ENCODE results near the gene ALDH4A1. TPM values are rescaled to one million over a fixed set of nuclear protein-coding genes. Genes with fewer than 3 reads are reported as not detected.

The ALDH4A1 gene
- total and polyA plus RNA-seq, 2 experiments from 2014 or later = 11.3 to 33.8 TPM

DNA sequence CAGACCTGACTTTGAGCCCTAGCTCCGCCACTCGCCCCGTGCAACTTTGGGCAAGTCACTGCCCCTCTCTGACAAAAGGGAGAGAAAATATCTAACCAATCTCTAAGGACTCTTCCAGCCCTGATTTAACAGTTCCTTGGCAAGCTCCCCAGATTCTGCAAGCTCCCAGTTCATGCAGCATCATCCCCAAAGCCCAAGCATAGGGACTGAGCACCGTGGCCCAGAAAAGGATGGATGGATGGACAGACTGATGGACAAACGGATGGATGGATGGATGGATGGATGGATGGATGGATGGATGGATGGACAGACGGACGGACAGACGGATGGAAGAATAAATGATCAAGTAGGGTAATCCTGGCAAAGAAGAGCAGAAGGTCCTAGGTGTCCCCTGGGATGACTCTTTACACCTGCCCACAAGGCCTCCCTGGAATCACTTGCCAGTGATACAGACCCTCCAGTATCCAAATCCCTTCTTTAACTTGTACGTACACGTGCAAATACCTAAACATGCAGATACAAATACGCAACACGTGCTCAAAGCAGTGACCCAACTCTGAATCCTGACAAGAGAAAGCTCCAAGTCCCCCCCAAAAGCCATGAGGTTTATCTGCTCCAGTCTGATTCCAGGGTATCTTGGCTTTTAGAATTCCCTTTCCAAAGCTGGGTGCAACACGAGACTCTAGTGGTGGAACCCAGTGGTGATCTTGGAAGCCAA, 38.1 kb upstream of the ALDH4A1 start:
- no peaks in the 10 kb centered on the region; the same call in 2 of the 3 replicates for H3K36me3 Mint-ChIP-seq (ENCODE audit: low read depth)
- ATAC-seq = no peak

More for the DNA sequence above, 38.1 kb upstream of the ALDH4A1 start:
- Histone ChIP-seq H2AFZ (no peak overlapping the region), H3K4me3 (no peak overlapping the region), H3K4me1 (ENCODE audit: insufficient read depth) (peaks cover 7% of the 10 kb centered on the region; the same call in 1 of the 2 replicates), H3K36me3 (ENCODE audit: insufficient read depth) (no peaks in the 10 kb centered on the region), H3K27ac (ENCODE audit: low read depth) (no peak overlapping the region), H3K4me2 (no peak overlapping the region), H4K20me1 (replicated peaks; ENCODE audit: insufficient read depth) (no peaks in the 10 kb centered on the region; the same call in none of the 2 replicates), H3F3A (replicated peaks; ENCODE audit: low read depth) (no peaks in the 10 kb centered on the region), H3K79me2 (replicated peaks; ENCODE audit: insufficient read depth) (no peaks in the 10 kb centered on the region), H3K27me3 (ENCODE audit: insufficient read depth) (no peaks in the 10 kb centered on the region), H3K9me2 (ENCODE audit: insufficient read depth) (no peaks in the 10 kb centered on the region)
- Mint-ChIP-seq H3K4me1 (peaks cover 44% of the 10 kb centered on the region), H3K9me3 (peaks cover 3% of the 10 kb centered on the region; the same call in 1 of the 3 replicates), H3K27me3 (ENCODE audit: insufficient read depth, low read depth, poor library complexity) (peaks cover 5% of the 10 kb centered on the region), H3K4me3 (no peak overlapping the region), H3K27ac (no peak overlapping the region; the same call in 1 of the 2 replicates)
- TF ChIP-seq, protein P1, sequence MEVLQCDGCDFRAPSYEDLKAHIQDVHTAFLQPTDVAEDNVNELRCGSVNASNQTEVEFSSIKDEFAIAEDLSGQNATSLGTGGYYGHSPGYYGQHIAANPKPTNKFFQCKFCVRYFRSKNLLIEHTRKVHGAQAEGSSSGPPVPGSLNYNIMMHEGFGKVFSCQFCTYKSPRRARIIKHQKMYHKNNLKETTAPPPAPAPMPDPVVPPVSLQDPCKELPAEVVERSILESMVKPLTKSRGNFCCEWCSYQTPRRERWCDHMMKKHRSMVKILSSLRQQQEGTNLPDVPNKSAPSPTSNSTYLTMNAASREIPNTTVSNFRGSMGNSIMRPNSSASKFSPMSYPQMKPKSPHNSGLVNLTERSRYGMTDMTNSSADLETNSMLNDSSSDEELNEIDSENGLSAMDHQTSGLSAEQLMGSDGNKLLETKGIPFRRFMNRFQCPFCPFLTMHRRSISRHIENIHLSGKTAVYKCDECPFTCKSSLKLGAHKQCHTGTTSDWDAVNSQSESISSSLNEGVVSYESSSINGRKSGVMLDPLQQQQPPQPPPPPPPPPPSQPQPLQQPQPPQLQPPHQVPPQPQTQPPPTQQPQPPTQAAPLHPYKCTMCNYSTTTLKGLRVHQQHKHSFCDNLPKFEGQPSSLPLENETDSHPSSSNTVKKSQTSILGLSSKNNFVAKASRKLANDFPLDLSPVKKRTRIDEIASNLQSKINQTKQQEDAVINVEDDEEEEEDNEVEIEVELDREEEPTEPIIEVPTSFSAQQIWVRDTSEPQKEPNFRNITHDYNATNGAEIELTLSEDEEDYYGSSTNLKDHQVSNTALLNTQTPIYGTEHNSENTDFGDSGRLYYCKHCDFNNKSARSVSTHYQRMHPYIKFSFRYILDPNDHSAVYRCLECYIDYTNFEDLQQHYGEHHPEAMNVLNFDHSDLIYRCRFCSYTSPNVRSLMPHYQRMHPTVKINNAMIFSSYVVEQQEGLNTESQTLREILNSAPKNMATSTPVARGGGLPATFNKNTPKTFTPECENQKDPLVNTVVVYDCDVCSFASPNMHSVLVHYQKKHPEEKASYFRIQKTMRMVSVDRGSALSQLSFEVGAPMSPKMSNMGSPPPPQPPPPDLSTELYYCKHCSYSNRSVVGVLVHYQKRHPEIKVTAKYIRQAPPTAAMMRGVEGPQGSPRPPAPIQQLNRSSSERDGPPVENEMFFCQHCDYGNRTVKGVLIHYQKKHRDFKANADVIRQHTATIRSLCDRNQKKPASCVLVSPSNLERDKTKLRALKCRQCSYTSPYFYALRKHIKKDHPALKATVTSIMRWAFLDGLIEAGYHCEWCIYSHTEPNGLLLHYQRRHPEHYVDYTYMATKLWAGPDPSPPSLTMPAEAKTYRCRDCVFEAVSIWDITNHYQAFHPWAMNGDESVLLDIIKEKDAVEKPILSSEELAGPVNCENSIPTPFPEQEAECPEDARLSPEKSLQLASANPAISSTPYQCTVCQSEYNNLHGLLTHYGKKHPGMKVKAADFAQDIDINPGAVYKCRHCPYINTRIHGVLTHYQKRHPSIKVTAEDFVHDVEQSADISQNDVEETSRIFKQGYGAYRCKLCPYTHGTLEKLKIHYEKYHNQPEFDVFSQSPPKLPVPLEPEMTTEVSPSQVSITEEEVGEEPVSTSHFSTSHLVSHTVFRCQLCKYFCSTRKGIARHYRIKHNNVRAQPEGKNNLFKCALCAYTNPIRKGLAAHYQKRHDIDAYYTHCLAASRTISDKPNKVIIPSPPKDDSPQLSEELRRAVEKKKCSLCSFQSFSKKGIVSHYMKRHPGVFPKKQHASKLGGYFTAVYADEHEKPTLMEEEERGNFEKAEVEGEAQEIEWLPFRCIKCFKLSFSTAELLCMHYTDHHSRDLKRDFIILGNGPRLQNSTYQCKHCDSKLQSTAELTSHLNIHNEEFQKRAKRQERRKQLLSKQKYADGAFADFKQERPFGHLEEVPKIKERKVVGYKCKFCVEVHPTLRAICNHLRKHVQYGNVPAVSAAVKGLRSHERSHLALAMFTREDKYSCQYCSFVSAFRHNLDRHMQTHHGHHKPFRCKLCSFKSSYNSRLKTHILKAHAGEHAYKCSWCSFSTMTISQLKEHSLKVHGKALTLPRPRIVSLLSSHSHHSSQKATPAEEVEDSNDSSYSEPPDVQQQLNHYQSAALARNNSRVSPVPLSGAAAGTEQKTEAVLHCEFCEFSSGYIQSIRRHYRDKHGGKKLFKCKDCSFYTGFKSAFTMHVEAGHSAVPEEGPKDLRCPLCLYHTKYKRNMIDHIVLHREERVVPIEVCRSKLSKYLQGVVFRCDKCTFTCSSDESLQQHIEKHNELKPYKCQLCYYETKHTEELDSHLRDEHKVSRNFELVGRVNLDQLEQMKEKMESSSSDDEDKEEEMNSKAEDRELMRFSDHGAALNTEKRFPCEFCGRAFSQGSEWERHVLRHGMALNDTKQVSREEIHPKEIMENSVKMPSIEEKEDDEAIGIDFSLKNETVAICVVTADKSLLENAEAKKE (CRISPR knock-in tag; IDR thresholded peaks at IDR 0.05) = no peak
- TF ChIP-seq, protein P2, sequence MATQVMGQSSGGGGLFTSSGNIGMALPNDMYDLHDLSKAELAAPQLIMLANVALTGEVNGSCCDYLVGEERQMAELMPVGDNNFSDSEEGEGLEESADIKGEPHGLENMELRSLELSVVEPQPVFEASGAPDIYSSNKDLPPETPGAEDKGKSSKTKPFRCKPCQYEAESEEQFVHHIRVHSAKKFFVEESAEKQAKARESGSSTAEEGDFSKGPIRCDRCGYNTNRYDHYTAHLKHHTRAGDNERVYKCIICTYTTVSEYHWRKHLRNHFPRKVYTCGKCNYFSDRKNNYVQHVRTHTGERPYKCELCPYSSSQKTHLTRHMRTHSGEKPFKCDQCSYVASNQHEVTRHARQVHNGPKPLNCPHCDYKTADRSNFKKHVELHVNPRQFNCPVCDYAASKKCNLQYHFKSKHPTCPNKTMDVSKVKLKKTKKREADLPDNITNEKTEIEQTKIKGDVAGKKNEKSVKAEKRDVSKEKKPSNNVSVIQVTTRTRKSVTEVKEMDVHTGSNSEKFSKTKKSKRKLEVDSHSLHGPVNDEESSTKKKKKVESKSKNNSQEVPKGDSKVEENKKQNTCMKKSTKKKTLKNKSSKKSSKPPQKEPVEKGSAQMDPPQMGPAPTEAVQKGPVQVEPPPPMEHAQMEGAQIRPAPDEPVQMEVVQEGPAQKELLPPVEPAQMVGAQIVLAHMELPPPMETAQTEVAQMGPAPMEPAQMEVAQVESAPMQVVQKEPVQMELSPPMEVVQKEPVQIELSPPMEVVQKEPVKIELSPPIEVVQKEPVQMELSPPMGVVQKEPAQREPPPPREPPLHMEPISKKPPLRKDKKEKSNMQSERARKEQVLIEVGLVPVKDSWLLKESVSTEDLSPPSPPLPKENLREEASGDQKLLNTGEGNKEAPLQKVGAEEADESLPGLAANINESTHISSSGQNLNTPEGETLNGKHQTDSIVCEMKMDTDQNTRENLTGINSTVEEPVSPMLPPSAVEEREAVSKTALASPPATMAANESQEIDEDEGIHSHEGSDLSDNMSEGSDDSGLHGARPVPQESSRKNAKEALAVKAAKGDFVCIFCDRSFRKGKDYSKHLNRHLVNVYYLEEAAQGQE (IDR thresholded peaks at IDR 0.05; ENCODE audit: unreplicated experiment) = no peak
- TF ChIP-seq CREB1 (CRISPR knock-in tag; IDR thresholded peaks at IDR 0.05; ENCODE audit: low read depth) (no peak), STAT1 (IDR thresholded peaks at IDR 0.05; ENCODE audit: unreplicated experiment) (no peak), JUNB (IDR thresholded peaks at IDR 0.05; ENCODE audit: unreplicated experiment) (no peak), ZNF331 (CRISPR knock-in tag; IDR thresholded peaks at IDR 0.05; ENCODE audit: low read depth) (no peak), POLR2AphosphoS5 (IDR thresholded peaks at IDR 0.05; ENCODE audit: low read depth) (no peak), ZNF114 (CRISPR knock-in tag; IDR thresholded peaks at IDR 0.05) (no peak), EZH2phosphoT487 (IDR thresholded peaks at IDR 0.05; ENCODE audit: unreplicated experiment) (no peak), NANOG (IDR thresholded peaks at IDR 0.05; ENCODE audit: borderline replicate concordance) (no peak), EZH2 (IDR thresholded peaks at IDR 0.05; ENCODE audit: low read depth, unreplicated experiment) (no peak)
- TF ChIP-seq, protein P3, sequence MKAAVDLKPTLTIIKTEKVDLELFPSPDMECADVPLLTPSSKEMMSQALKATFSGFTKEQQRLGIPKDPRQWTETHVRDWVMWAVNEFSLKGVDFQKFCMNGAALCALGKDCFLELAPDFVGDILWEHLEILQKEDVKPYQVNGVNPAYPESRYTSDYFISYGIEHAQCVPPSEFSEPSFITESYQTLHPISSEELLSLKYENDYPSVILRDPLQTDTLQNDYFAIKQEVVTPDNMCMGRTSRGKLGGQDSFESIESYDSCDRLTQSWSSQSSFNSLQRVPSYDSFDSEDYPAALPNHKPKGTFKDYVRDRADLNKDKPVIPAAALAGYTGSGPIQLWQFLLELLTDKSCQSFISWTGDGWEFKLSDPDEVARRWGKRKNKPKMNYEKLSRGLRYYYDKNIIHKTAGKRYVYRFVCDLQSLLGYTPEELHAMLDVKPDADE (IDR thresholded peaks at IDR 0.05) = no peak
- TF ChIP-seq, protein P4, sequence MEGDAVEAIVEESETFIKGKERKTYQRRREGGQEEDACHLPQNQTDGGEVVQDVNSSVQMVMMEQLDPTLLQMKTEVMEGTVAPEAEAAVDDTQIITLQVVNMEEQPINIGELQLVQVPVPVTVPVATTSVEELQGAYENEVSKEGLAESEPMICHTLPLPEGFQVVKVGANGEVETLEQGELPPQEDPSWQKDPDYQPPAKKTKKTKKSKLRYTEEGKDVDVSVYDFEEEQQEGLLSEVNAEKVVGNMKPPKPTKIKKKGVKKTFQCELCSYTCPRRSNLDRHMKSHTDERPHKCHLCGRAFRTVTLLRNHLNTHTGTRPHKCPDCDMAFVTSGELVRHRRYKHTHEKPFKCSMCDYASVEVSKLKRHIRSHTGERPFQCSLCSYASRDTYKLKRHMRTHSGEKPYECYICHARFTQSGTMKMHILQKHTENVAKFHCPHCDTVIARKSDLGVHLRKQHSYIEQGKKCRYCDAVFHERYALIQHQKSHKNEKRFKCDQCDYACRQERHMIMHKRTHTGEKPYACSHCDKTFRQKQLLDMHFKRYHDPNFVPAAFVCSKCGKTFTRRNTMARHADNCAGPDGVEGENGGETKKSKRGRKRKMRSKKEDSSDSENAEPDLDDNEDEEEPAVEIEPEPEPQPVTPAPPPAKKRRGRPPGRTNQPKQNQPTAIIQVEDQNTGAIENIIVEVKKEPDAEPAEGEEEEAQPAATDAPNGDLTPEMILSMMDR (conservative IDR thresholded peaks at IDR 0.05; ENCODE audit: low read depth in 2 of 2) = no peak
- no peak for DNase-seq (ENCODE audit: low spot score)
